Mucosa of stomach (tissue), 1 donor: ENCODE data around the gene DYNLT1.
A peak's percentile ranks its signal among the peaks of the same experiment; 100 is the strongest.
"Not testable (repeated sequence)": the region's sequence is repeated elsewhere in the genome, so short reads cannot be mapped to it uniquely, and the experiment has no call there.

ENCODE experiments used
- H3K27me3 ChIP-seq: one replicate; pipeline ENCODE4 v1.7.0; 2013; ENCODE audit warnings: mild to moderate bottlenecking, low read length; ENCODE audit not compliant: control insufficient read depth, insufficient read depth
- H3K36me3 ChIP-seq: one replicate; pipeline ENCODE4 v1.7.0; 2013; ENCODE audit warnings: low read length; ENCODE audit not compliant: control insufficient read depth, insufficient read depth
- H3K4me1 ChIP-seq: one replicate; pipeline ENCODE4 v1.7.0; 2013; ENCODE audit warnings: mild to moderate bottlenecking, low read length; ENCODE audit not compliant: control insufficient read depth, insufficient read depth
- H3K4me3 ChIP-seq: one replicate; pipeline ENCODE4 v1.7.0; 2013; ENCODE audit warnings: low read length
- H3K9ac ChIP-seq: one replicate; pipeline ENCODE4 v1.7.0; 2013; ENCODE audit warnings: mild to moderate bottlenecking, low read length, moderate library complexity
- H3K9me3 ChIP-seq: one replicate; pipeline ENCODE4 v1.7.0; 2013; ENCODE audit warnings: mild to moderate bottlenecking, low read length, moderate library complexity; ENCODE audit not compliant: control insufficient read depth
- donor health status: Pancreatic carcinoma.

DYNLT1 gene

GRCh38 chr6:158644231-158645063 is at the start of gene DYNLT1:
DYNLT1 (minus strand) TSS chr6:158644743; CDS start chr6:158644708, 35 bp downstream.
- Histone ChIP-seq H3K4me1 (peaks cover 31% of the 10 kb centered on the region), H3K9ac (peak within 1 kb of the TSS; percentile 95), H3K9me3 (no peaks in the 10 kb centered on the region), H3K36me3 (no peaks in the 10 kb centered on the region), H3K4me3 (peak within 1 kb of the TSS; percentile 70), H3K27me3 (no peaks in the 10 kb centered on the region)

- no peak overlapping the region for H3K9ac ChIP-seq
- no peaks in the 10 kb centered on the region for H3K9me3 ChIP-seq
- peaks cover 9% of the 10 kb centered on the region for H3K4me1 ChIP-seq
Observed at GRCh38 chr6:158688860-158689259, 44.3 kb upstream of the DYNLT1 start.

GRCh38 chr6:158687506-158687905 is 43.0 kb upstream of the DYNLT1 start:
- Histone ChIP-seq H3K9me3 (no peaks in the 10 kb centered on the region), H3K36me3 (no peaks in the 10 kb centered on the region), H3K9ac (no peak overlapping the region), H3K27me3 (no peaks in the 10 kb centered on the region), H3K4me3 (no peak overlapping the region), H3K4me1 (peaks cover 9% of the 10 kb centered on the region)

More at GRCh38 chr6:158688860-158689259, 44.3 kb upstream of the DYNLT1 start:
- no peaks in the 10 kb centered on the region for H3K27me3 ChIP-seq
- H3K36me3 ChIP-seq: no peaks in the 10 kb centered on the region
- H3K4me3 ChIP-seq: no peak overlapping the region

GRCh38 chr6:158686791-158687381 is 42.3 kb upstream of the DYNLT1 start:
- Histone ChIP-seq H3K4me1 (peaks cover 9% of the 10 kb centered on the region), H3K27me3 (no peaks in the 10 kb centered on the region), H3K9me3 (no peaks in the 10 kb centered on the region), H3K9ac (no peak overlapping the region), H3K36me3 (no peaks in the 10 kb centered on the region), H3K4me3 (no peak overlapping the region)

- Histone ChIP-seq H3K9ac (no peak overlapping the region), H3K9me3 (no peaks in the 10 kb centered on the region), H3K27me3 (no peaks in the 10 kb centered on the region), H3K4me3 (no peak overlapping the region), H3K4me1 (peaks cover 9% of the 10 kb centered on the region), H3K36me3 (no peaks in the 10 kb centered on the region)
Observed at GRCh38 chr6:158686311-158686710, 41.8 kb upstream of the DYNLT1 start.

GRCh38 chr6:158684745-158685324 is 40.3 kb upstream of the DYNLT1 start:
- H3K9me3 ChIP-seq: no peaks in the 10 kb centered on the region
- no peaks in the 10 kb centered on the region for H3K36me3 ChIP-seq
- H3K4me3 ChIP-seq: no peak overlapping the region
- no peak overlapping the region for H3K9ac ChIP-seq
- H3K27me3 ChIP-seq: no peaks in the 10 kb centered on the region
- H3K4me1 ChIP-seq: peaks cover 9% of the 10 kb centered on the region

- Histone ChIP-seq H3K9ac (no peak overlapping the region), H3K36me3 (no peaks in the 10 kb centered on the region), H3K4me3 (no peak overlapping the region), H3K4me1 (peaks cover 9% of the 10 kb centered on the region), H3K27me3 (no peaks in the 10 kb centered on the region), H3K9me3 (no peaks in the 10 kb centered on the region)
Observed at GRCh38 chr6:158684311-158684710, 39.8 kb upstream of the DYNLT1 start.

GRCh38 chr6:158680481-158680880 is 35.9 kb upstream of the DYNLT1 start:
- Histone ChIP-seq H3K9ac (no peak overlapping the region), H3K4me3 (no peak overlapping the region), H3K27me3 (no peaks in the 10 kb centered on the region), H3K9me3 (no peaks in the 10 kb centered on the region), H3K4me1 (no peaks in the 10 kb centered on the region), H3K36me3 (no peaks in the 10 kb centered on the region)

GRCh38 chr6:158680015-158680414 is 35.5 kb upstream of the DYNLT1 start:
- Histone ChIP-seq H3K36me3 (no peaks in the 10 kb centered on the region), H3K27me3 (no peaks in the 10 kb centered on the region), H3K4me3 (no peak overlapping the region), H3K9ac (no peak overlapping the region), H3K9me3 (no peaks in the 10 kb centered on the region), H3K4me1 (no peaks in the 10 kb centered on the region)

- H3K9ac ChIP-seq: no peak overlapping the region
- no peak overlapping the region for H3K4me3 ChIP-seq
- no peaks in the 10 kb centered on the region for H3K9me3 ChIP-seq
- H3K4me1 ChIP-seq: no peaks in the 10 kb centered on the region
- H3K27me3 ChIP-seq: no peaks in the 10 kb centered on the region
- H3K36me3 ChIP-seq: no peaks in the 10 kb centered on the region
Observed at GRCh38 chr6:158677906-158678578, 33.5 kb upstream of the DYNLT1 start.

GRCh38 chr6:158677094-158677493 is 32.6 kb upstream of the DYNLT1 start:
- not testable (repeated sequence) for H3K27me3 ChIP-seq, H3K36me3 ChIP-seq, H3K9ac ChIP-seq, H3K4me3 ChIP-seq, H3K4me1 ChIP-seq, H3K9me3 ChIP-seq
